GM18858 (cell line): Measurements from ENCODE around the gene CACNA1B.

Experiments
- ATAC-seq: cut with Tn5 transposase; IDR thresholded peaks from one replicate; pipeline ENCODE4 v1.9.1; 2021; ENCODE audit not compliant: unreplicated experiment

Gene CACNA1B

GRCh38 chr9:137918331-137919094 is 40.9 kb downstream of the CACNA1B start:
- no peak for ATAC-seq

GRCh38 chr9:137919095-137919465 is 41.5 kb downstream of the CACNA1B start:
- ATAC-seq, result no peak

GRCh38 chr9:137919649-137920141 is 42.1 kb downstream of the CACNA1B start:
- no peak for ATAC-seq

GRCh38 chr9:137920753-137921152 is 43.2 kb downstream of the CACNA1B start:
- ATAC-seq, result no peak

- ATAC-seq, result no peak
Observed at GRCh38 chr9:137924169-137924568, 46.6 kb downstream of the CACNA1B start.

GRCh38 chr9:137924761-137925369 is 47.3 kb downstream of the CACNA1B start:
- no peak for ATAC-seq

GRCh38 chr9:137943655-137944054 is 66.1 kb downstream of the CACNA1B start:
- ATAC-seq, result no peak

- ATAC-seq, result no peak
Observed at GRCh38 chr9:137945581-137945980, 68.0 kb downstream of the CACNA1B start.

GRCh38 chr9:137946993-137947392 is 69.4 kb downstream of the CACNA1B start:
- no peak for ATAC-seq

- no peak for ATAC-seq
Observed at GRCh38 chr9:137948642-137949041, 71.1 kb downstream of the CACNA1B start.

GRCh38 chr9:137949260-137949659 is 71.7 kb downstream of the CACNA1B start:
- ATAC-seq, result no peak

- no peak for ATAC-seq
Observed at GRCh38 chr9:137951107-137951506, 73.5 kb downstream of the CACNA1B start.

GRCh38 chr9:137951597-137952490 is 74.3 kb downstream of the CACNA1B start:
- ATAC-seq, result no peak

GRCh38 chr9:137952976-137953666 is 75.5 kb downstream of the CACNA1B start:
- ATAC-seq, result no peak

- ATAC-seq, result no peak
Observed at GRCh38 chr9:137953683-137954438, 76.3 kb downstream of the CACNA1B start.

GRCh38 chr9:137955224-137955570 is 77.6 kb downstream of the CACNA1B start:
- ATAC-seq, result no peak

GRCh38 chr9:137955586-137955985 is 78.0 kb downstream of the CACNA1B start:
- ATAC-seq, result no peak

- no peak for ATAC-seq
Observed at GRCh38 chr9:137956039-137956438, 78.5 kb downstream of the CACNA1B start.

- ATAC-seq, result no peak
Observed at GRCh38 chr9:137956688-137957385, 79.3 kb downstream of the CACNA1B start.
